Mesodermal cell (in vitro differentiated cells): ENCODE data around the gene RABIF.

ENCODE experiments used
- H3K27ac ChIP-seq: 2 replicates; pipeline ENCODE4 v1.7.0; 2013; ENCODE audit warnings: mild to moderate bottlenecking, low read depth, low read length, moderate library complexity; ENCODE audit not compliant: severe bottlenecking
- H3K36me3 ChIP-seq: 2 replicates; pipeline ENCODE4 v1.7.1; 2013; ENCODE audit warnings: mild to moderate bottlenecking, low read length, moderate library complexity; ENCODE audit not compliant: control insufficient read depth, insufficient read depth
- H3K4me1 ChIP-seq: one replicate; pipeline ENCODE4 v1.7.1; 2013; ENCODE audit warnings: mild to moderate bottlenecking, low read length; ENCODE audit not compliant: insufficient read depth, control insufficient read depth, poor library complexity, severe bottlenecking
- H3K4me3 ChIP-seq: 2 replicates; pipeline ENCODE4 v1.7.0; 2013; ENCODE audit warnings: low read length, control low read depth, mild to moderate bottlenecking; ENCODE audit not compliant: insufficient read depth, poor library complexity, severe bottlenecking; ENCODE audit errors: extremely low read depth
- H3K9me3 ChIP-seq: 2 replicates; pipeline ENCODE4 v1.7.1; 2013; ENCODE audit warnings: mild to moderate bottlenecking, low read length, moderate library complexity; ENCODE audit not compliant: control insufficient read depth
- WGBS, 2 experiments: methylation state at CpG; one replicate each; pipeline ENCODE4 v1.1.5; 2013; ENCODE audit warnings: missing lambda C conversion rate in 2 of 2; ENCODE audit not compliant: insufficient coverage in 2 of 2; 5-methylcytosine and 5-hydroxymethylcytosine counted together

RABIF gene

GRCh38 chr1:202879128-202879527, 9.8 kb downstream of the RABIF start:
- Histone ChIP-seq H3K9me3 (no peaks in the 10 kb centered on the region), H3K4me3 (no peak overlapping the region), H3K4me1 (no peaks in the 10 kb centered on the region), H3K27ac (no peak overlapping the region), H3K36me3 (peaks cover 35% of the 10 kb centered on the region)
- 80% methylated on average over 1 of the region's 1 CpG; no CpG with 5 or more reads in 1 of the 2 experiments for WGBS, 2 experiments

- 81 to 89% methylated on average over 4 of the region's 4 CpGs for WGBS, 2 experiments
- H3K36me3 ChIP-seq, result peaks cover 6% of the 10 kb centered on the region
- no peak overlapping the region for H3K4me3 ChIP-seq
- no peak overlapping the region for H3K27ac ChIP-seq
- no peaks in the 10 kb centered on the region for H3K4me1 ChIP-seq
- no peaks in the 10 kb centered on the region for H3K9me3 ChIP-seq
These were observed 15.9 kb downstream of the RABIF start for GRCh38 chr1:202873026-202873425.

DNA sequence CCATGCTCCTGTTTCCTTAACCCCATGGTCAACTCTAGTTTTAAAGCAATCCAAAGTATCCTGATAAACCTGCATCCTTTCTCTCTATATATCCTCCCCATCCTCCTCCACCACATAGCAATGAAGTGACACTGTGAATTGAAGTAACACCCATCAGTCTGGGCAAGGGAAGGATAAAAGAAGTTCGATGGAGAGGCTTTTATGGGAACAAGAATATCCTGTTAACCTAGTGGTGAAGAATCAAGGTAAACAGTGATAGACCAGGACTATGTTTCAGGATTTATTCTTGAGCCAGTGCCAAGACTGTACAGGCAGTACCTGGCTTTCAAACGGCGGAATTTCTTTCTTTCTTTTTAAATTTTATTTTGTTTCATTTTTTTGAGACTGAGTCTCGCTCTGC, 17.6 kb downstream of the RABIF start:
- WGBS, 2 experiments, result 75 to 89% methylated on average over 1 to 2 of the region's 4 CpGs
- H3K4me3 ChIP-seq, result no peak overlapping the region
- H3K36me3 ChIP-seq, result peaks cover 3% of the 10 kb centered on the region
- H3K4me1 ChIP-seq, result no peaks in the 10 kb centered on the region
- H3K27ac ChIP-seq, result no peak overlapping the region
- no peaks in the 10 kb centered on the region for H3K9me3 ChIP-seq

DNA sequence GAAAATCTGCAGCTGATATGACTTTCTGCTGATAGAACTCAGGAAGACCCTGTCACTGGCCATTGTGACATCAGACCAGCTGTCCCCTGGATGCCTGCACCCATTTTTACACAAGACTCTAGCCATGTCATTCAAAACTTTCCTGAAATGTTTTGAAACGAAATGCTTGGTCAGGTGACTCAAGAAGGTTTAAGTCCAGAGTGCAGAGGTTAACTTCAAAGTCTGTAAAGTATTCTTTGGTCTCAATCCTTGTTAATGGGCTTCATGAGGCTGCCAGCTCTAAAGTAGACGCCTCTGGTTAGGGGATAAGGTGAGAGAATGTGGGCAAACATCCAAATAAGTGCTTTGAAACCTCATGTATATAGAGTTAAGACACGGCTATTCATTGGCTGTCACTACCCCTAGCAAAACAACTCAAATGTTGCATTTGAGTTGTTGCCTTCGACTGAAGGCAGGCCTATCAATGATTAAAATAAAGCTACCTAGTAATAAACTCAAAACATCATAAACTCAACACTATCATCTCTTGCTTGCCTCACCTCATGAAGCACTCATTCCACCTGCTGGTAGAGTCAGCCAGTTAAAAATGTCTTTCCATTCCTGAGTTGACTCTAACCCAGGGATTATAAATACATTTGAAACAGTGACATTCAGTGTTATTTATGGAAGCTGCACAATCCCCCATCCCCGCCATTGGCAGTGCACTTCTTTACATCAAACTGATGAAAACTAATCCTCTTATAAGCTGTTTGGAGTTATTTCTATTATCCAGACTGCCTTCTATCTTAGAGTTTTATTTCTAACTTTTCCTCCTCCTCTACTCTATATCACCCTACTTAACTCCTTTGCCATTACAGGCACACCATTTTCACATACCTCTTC, 26.0 kb downstream of the RABIF start:
- Histone ChIP-seq H3K9me3 (no peaks in the 10 kb centered on the region), H3K27ac (no peak overlapping the region), H3K4me1 (peaks cover 12% of the 10 kb centered on the region), H3K4me3 (no peak overlapping the region), H3K36me3 (peaks cover 2% of the 10 kb centered on the region)
- WGBS, 2 experiments, result 83 to 85% methylated on average over 3 of the region's 5 CpGs

DNA sequence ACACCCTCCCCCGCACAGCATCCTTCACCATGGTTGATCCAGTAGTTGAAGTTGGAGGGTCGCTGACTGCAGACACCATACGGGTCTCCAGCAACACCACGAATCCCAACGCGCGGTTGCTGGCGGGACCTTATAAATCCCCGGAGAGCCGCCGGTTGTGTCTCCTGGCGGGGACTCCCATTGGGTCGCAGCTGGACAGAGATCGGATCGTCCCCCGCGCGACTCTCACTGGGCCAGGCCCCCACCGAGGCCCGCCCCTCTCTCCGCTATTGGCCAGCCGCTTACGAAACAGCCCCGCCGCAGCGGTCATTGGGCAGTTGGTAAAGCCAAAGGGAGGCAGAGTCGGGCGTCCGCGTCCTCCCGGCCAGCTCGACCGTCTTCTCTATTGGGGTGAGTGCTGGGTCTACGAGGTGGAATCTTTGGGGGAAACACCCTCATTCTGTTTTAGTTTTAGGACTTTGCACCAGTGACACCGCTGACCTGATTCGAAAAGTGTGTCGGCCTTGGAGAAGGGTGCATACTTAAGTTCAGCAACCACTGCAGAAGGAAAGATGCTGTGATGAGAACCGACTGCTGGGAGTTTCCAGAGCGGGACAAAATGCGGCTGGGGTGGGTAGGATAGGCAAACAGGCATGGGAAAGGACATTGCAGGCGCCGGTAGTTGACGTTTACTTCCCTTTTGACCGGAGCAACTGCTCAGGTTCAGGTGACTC, 27.4 kb downstream of the RABIF start:
- H3K36me3 ChIP-seq, result peaks cover 11% of the 10 kb centered on the region
- no peaks in the 10 kb centered on the region for H3K9me3 ChIP-seq
- H3K4me3 ChIP-seq, result peak overlapping the region; percentile 88
- H3K27ac ChIP-seq, result peak overlapping the region; percentile 71
- H3K4me1 ChIP-seq, result peaks cover 12% of the 10 kb centered on the region
- WGBS, 2 experiments, result 1% methylated on average over 33 to 38 of the region's 44 CpGs

GRCh38 chr1:202860744-202861419, 28.1 kb downstream of the RABIF start:
- 3 to 4% methylated on average over 32 to 37 of the region's 50 CpGs for WGBS, 2 experiments
- peak overlapping the region; percentile 71 for H3K27ac ChIP-seq

GRCh38 chr1:202858789-202859414, 30.0 kb downstream of the RABIF start:
- no peaks in the 10 kb centered on the region for H3K9me3 ChIP-seq
- H3K27ac ChIP-seq, result no peak overlapping the region
- peaks cover 15% of the 10 kb centered on the region for H3K36me3 ChIP-seq
- 89 to 93% methylated on average over 6 to 8 of the region's 10 CpGs for WGBS, 2 experiments
- no peak overlapping the region for H3K4me3 ChIP-seq
- H3K4me1 ChIP-seq, result peaks cover 12% of the 10 kb centered on the region

More at GRCh38 chr1:202860744-202861419, 28.1 kb downstream of the RABIF start:
- H3K36me3 ChIP-seq, result peaks cover 13% of the 10 kb centered on the region
- H3K4me3 ChIP-seq, result peak overlapping the region; percentile 88
- peaks cover 12% of the 10 kb centered on the region for H3K4me1 ChIP-seq
- no peaks in the 10 kb centered on the region for H3K9me3 ChIP-seq

DNA sequence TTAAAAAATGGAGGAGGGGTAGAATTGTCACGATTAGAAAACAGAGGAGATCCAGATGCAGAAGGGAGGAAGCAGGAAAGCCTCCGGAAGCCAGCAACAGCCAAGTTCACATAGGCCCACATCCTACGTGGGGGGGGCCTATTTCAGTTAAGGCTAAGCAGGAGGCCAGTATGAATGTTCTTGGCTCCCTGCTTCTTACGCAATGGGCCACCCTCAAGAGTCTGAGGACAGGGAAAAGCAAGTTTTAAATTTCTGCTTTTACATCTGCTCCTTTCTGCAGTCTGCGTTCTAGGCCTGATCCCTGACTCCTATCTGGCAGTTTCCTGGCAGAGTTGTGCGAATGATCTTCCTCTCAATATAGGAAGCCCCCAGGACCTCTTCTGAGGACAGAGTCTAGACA, 30.6 kb downstream of the RABIF start:
- peaks cover 9% of the 10 kb centered on the region for H3K4me1 ChIP-seq
- H3K36me3 ChIP-seq, result peaks cover 15% of the 10 kb centered on the region
- H3K27ac ChIP-seq, result no peak overlapping the region
- H3K4me3 ChIP-seq, result no peak overlapping the region
- 88 to 96% methylated on average over 6 of the region's 6 CpGs for WGBS, 2 experiments
- H3K9me3 ChIP-seq, result no peaks in the 10 kb centered on the region

DNA sequence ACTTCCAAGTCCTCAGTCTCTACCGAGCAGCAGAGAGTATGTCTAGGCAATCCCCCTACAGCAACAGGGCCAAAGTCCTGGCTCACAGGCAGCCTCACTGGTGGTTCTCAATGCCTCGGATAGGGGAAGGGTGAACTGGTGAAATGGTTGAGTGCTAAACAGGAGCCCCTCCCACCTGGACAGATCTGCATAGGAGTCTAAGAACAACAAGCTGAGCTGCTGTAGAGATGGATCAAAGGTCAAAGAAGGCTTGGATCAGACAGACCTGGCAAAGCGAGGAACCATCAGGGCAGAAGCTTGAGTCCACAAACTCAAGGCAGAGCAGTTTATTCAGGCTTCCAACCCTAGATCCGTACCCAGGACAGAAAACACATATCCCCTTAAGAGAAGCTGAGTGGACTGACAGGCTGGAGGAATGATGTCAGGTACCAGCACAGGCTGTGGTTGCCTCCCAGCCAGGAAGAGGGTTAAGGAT, 31.8 kb downstream of the RABIF start:
- 0 to 63% methylated on average over 1 to 3 of the region's 4 CpGs for WGBS, 2 experiments

DNA sequence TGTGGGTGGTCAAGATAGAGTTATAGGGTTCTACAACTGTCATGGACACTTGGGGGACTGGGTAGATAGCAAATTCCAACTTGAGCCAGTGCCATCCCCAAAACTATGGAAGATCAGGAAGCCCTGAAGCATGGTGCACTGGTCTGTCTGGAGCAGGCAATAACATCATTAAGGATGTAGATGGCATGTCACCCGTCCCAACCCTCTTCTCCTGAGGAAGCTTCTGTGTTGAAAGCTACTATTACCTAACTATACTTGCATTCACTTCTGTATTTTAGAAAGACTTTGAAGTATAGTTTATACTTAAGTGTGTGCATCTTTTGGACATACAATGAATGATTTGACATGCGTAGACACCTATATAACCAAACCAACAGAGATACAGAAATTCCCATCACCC, 32.9 kb downstream of the RABIF start:
- Histone ChIP-seq H3K4me1 (no peaks in the 10 kb centered on the region), H3K36me3 (peaks cover 15% of the 10 kb centered on the region), H3K4me3 (no peak overlapping the region), H3K27ac (no peak overlapping the region), H3K9me3 (no peaks in the 10 kb centered on the region)
- no CpG with 5 or more reads among the region's 2 CpGs for WGBS, 2 experiments

More for the DNA sequence above, 31.8 kb downstream of the RABIF start:
- H3K9me3 ChIP-seq, result no peaks in the 10 kb centered on the region
- H3K36me3 ChIP-seq, result peaks cover 15% of the 10 kb centered on the region
- H3K27ac ChIP-seq, result no peak overlapping the region
- no peak overlapping the region for H3K4me3 ChIP-seq
- H3K4me1 ChIP-seq, result peaks cover 3% of the 10 kb centered on the region
